Measurements from ENCODE around the gene FMO2.
"Not testable (repeated sequence)": the region's sequence is repeated elsewhere in the genome, so short reads cannot be mapped to it uniquely, and the experiment has no call there.

Gene FMO2

DNA sequence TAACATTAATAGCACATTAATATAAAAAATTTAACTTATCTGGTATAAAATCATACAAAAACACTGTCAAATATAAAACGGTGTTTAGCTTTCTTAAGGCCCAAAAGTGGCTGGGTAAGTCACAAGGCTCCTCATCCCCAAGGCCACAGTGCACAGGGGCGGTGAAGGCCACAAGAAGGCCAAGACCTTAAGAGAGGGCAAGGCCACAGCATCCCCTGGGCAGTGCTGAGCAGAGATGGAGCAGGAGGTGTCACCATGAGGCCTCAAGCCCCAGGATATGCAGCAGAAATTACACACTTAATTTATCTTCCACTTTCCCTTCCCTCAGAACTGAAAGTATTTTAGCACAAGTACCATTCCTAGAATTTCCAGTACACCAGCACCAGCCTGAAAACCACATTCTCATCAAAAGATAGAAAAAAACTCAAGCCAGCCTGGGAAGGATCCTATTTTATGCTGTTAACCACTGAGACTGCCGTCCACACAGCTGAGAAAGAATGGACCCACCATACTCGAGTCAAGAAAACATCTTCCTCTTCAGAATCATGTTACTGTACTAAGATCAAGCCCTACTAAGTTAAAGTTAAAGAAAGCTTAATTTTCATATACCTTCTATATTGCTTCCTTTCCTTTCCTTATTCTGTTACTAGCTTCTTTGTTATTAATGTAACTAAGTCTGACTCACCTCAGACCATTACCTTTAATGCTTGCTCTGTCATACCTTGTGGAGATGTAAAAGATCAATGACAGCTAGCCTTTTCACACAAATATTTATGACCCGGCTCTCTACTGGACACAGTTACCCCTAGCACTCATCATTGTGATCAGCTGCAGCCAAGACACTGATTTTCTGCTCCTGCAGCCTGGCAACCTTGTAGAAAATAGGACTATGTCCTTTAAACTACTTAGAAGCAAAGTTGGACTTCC lies 36.8 kb downstream of the FMO2 start:
- DNase-seq: no peak

DNA sequence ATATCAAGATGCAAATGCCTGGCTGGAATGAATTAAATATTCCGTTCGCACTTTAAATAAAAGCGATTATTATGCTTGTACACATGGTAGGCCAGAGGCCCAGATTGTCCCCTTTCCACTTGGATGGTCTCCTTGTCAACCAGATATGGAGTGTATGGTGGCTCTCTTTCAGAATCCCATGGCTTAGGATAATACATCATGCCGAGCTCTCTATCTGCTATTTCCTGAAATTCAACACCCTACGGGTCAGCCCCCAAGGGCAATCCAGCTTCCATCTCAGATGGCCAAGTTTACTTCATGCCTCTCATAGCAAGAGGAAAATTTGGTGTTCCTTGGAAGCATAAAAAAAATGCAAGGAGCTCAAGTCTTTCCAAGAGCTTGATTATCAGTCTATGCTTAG lies 37.8 kb downstream of the FMO2 start:
- no peak for DNase-seq

- not testable (repeated sequence) for DNase-seq
Observed at GRCh38 chr1:171224257-171224656, 39.2 kb downstream of the FMO2 start.

DNA sequence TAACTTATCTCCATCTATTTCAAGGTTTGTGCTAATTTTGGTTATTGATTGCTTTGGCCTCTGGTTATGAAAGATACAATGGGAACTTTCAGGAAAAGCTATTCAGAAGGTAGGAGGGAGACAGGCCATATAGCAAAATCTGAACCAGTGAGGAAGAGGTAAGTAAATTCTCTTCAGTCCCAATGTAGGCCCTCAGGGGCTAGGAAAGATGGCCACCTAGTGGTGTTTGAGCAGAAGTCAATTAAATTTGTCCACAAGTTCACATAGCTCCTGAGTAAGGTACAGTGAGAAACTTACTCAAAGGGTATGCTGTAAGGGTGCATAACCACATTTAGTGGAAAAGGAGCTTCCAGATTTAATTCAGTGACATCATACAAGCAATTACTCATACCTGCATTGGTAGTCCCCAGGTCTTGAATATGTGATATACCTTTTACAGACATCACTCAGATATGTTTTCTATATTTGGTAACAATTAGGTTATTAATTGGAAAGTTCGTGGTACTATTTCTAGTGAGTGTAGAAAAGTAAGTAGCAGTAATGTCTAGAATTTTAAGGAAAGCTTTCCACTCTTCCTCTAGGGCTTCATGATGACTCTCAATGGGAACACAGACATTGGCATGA lies 41.8 kb downstream of the FMO2 start:
- peak; percentile 52 for DNase-seq

GRCh38 chr1:171231326-171231725 lies 46.2 kb downstream of the FMO2 start:
- no peak for DNase-seq

- no peak for DNase-seq
Observed at GRCh38 chr1:171233183-171233582, 48.1 kb downstream of the FMO2 start.

GRCh38 chr1:171236231-171236630 lies 51.1 kb downstream of the FMO2 start:
- not testable (repeated sequence) for DNase-seq

GRCh38 chr1:171243878-171244277 lies 58.8 kb downstream of the FMO2 start:
- DNase-seq: no peak

- no peak for DNase-seq
Observed at GRCh38 chr1:171245458-171246064, 60.5 kb downstream of the FMO2 start.

DNA sequence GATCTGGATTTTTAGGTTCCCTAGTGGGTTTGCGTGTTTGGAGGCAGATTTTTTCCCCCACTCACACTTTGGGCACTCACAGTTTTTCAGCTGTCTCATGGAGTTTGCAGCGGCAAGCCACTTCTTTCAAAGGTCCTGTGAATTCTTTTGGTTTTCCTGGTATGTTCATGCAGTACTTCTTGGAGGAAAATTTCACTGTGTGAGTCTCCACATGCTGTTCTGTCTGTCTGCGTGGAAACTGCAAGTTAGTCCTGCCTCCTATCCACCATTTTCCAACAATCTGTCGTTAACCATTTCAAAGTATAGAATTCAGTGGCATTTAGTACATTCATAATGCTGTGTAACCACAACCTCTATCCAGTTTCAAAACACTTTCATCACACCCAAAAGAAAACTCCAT lies 62.4 kb downstream of the FMO2 start:
- DNase-seq: no peak

DNA sequence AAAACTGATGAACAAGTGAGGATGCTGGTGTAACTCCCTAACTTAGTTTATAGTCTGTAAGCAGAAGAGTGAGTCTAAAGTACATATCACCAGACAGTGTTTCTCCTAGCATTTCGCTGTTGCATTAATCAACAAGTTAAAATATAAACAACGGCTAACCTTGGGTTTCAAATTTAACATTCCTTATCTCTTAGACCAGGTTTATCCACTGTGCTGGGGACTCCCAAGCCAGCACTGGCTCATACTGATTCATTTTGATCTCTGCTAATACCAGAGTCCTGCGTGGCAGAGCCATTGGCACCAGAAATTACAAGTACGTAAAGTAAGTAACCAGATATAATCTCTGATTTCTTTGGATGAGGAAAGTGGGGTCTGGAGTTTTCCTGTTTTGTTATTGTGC lies 63.2 kb downstream of the FMO2 start, which contains the start of gene FMO1:
TSS of gene FMO1 (plus strand) at position 193 of the 400 bp plus-strand sequence. CDS start 9,594 bp downstream, outside the sequence.
- no peak for DNase-seq

DNA sequence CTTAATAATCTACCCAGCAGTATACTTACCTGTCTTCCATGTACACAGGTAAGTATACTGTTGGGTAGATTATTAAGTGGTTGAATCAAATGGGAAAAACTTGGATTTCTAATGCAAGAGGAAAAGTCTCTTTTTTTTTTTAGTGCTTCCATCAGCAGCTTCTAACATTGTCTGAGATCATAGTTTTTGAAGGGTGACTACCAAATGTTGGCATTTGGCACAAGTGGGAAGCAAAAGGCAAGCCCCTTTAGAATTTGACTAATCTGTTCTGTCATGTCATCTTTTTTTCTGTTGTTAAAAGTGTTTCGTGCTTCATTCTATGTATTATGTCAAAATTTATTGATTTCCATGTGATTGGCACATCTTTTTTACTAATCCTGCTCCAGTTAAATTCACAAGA lies 63.7 kb downstream of the FMO2 start:
- DNase-seq: no peak

- no peak for DNase-seq
Observed at GRCh38 chr1:171250263-171250662, 65.2 kb downstream of the FMO2 start.

DNA sequence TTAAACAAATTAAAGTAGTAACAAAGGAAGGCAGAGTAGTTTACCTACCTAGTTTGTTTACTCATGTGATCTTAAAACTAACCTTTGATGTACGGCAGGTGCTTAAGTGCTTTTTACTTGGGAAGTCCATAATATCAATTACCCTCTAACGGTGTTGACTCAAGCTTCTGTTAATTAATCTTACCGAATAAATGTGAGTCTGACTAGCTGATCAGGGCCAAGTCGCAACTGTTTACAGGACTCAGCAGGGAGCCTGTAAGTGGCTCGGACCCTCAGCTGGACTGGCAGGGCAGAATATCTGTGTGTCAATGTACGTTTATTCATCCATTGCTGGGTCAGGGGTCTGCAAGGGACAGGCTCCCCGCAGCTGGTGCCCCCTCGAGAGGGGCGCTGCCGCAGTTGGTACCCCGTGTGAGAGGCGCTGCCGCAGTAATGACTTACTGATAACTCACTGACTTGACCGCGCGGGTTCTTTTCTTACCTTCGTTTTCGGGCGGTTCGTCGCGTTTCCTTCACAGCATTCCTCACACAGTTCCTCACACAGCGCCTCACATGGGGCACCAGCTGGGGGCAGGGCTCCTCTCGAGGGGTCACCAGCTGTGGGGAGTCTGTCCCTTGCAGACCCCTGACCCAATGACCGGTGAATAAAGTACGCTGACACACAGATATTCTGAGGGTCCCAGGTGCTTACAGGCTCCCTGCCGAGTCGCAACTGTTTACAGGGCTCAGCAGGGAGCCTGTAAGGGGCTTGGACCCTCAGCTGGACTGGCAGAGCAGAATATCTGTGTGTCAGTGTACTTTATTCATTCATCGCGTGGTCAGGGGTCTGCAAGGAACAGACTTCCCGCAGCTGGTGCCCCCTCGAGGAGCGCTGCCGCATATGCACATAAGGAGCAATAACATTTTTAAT lies 66.2 kb downstream of the FMO2 start:
- DNase-seq: no peak

DNA sequence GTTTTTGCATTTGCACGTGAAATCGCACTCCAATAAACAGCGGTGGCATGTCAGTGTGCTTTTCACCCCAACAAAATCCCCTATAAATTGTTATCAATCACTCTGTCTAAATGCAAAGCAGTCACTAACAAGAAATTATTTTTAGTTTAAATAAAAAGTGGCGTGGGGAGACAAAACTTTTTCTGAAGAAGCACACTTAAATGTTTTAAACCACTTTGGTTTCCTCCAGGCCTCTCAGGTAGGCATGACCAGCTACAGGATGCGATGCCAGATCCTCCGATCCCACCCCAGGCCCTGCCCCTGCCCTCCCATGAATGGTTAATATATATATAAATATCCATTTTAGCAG lies 66.8 kb downstream of the FMO2 start:
- DNase-seq: no peak

GRCh38 chr1:171252482-171252881 lies 67.4 kb downstream of the FMO2 start:
- no peak for DNase-seq

DNA sequence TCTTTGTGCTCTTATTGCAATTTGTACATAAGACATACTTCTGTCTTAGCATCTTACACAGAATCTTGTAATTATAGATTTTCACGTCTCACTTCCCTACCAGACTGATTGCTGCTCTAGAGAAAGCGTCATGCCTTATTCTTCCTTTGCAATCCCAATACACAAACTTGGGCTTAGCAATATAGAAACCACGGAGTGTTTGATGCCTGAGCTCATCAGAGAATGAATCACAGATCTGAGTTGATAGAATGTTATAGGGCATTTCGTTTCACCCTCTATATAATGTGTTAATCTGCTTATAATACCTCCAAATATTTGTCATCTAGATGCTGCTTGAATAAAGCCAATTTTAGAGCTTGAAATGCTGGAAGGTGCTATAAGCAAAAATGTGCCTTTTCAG lies 69.8 kb downstream of the FMO2 start:
- DNase-seq: no peak

- no peak for DNase-seq
Observed at GRCh38 chr1:171256940-171257606, 72.0 kb downstream of the FMO2 start.

- DNase-seq: no peak
Observed at GRCh38 chr1:171257607-171258076, 72.5 kb downstream of the FMO2 start.

DNA sequence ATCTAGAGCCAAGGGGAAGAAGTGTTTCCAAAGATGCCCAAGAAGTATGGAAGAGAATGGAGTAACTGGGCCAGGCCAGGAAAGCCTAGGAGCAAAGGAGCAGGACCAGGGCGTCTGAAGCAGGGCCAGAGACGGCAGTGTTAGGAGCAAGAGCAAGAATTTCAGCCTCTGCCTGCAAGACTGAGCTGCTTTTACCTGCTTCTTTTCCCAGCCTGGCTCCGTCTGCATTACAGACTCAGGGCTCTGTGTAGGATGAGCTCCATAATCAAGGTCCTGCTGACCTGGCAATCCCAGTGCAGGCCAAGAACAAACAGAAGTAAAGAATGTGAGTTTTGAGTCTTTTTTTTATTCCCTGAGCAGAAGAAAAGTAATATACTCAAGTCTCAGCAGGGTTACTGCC lies 73.3 kb downstream of the FMO2 start:
- no peak for DNase-seq

- DNase-seq: no peak
Observed at GRCh38 chr1:171258943-171259342, 73.8 kb downstream of the FMO2 start.
